Loucy (cell line): ENCODE measurements around the gene EFCAB13.

ENCODE experiments used
- CTCF ChIP-seq: fragments of 200-600 bp; sonication (generic); conservative IDR thresholded peaks from 2 replicates; pipeline ENCODE4 v1.5.1; 2014; ENCODE audit warnings: mild to moderate bottlenecking, antibody characterized with exemption, low read length
- EZH2phosphoT487 ChIP-seq: fragments of 200-600 bp; IDR thresholded peaks from 2 replicates; pipeline ENCODE4 v1.6.1; 2018; ENCODE audit warnings: antibody characterized with exemption, mild to moderate bottlenecking, moderate library complexity, borderline replicate concordance

GRCh38 chr17:47404006-47404405, 80.3 kb downstream of the EFCAB13 start:
- no peak for TF ChIP-seq CTCF
- TF ChIP-seq EZH2phosphoT487 = no peak
